ENCODE results near the gene SPRR2G.
"Not testable (repeated sequence)": the region's sequence is repeated elsewhere in the genome, so short reads cannot be mapped to it uniquely, and the experiment has no call there.

SPRR2G gene

GRCh38 chr1:153113416-153113815, 37.3 kb downstream of the SPRR2G start, which contains the start of gene SPRR2F:
SPRR2F (minus strand) TSS chr1:153113516; CDS start chr1:153112733, 783 bp downstream.
- no peak for DNase-seq (ENCODE audit: low spot score)

- DNase-seq (ENCODE audit: low spot score), result not testable (repeated sequence)
These were observed 38.2 kb downstream of the SPRR2G start for GRCh38 chr1:153112454-153112853.

- no peak for DNase-seq (ENCODE audit: low spot score)
These were observed 50.4 kb downstream of the SPRR2G start for GRCh38 chr1:153100245-153100644.
